Ishikawa (cell line): Measurements from ENCODE around the gene NSMF.

Experiments used
- CEBPB ChIP-seq: IDR thresholded peaks from 2 replicates; pipeline ENCODE4 v1.6.1; 2012
- CREB1 ChIP-seq: IDR thresholded peaks from 2 replicates; pipeline ENCODE4 v1.6.1; 2012; ENCODE audit warnings: low read depth
- EGR1 ChIP-seq: IDR thresholded peaks from 2 replicates; pipeline ENCODE4 v1.6.1; 2012
- EP300 ChIP-seq: IDR thresholded peaks from 2 replicates; pipeline ENCODE4 v1.6.1; 2012; ENCODE audit warnings: borderline replicate concordance
- FOXM1 ChIP-seq: IDR thresholded peaks from 2 replicates; pipeline ENCODE4 v1.6.1; 2012; ENCODE audit warnings: low read depth, borderline replicate concordance
- NFIC ChIP-seq: IDR thresholded peaks from 2 replicates; pipeline ENCODE4 v1.6.1; 2012
- RAD21 ChIP-seq: IDR thresholded peaks from 2 replicates; pipeline ENCODE4 v1.6.1; 2012; ENCODE audit warnings: low read depth
- REST ChIP-seq: IDR thresholded peaks from 2 replicates; pipeline ENCODE4 v1.6.1; 2012; ENCODE audit warnings: low read depth, mild to moderate bottlenecking
- TAF1 ChIP-seq: IDR thresholded peaks from 2 replicates; pipeline ENCODE4 v1.6.1; 2012; ENCODE audit warnings: low read depth, mild to moderate bottlenecking
- TCF12 ChIP-seq: IDR thresholded peaks from 2 replicates; pipeline ENCODE4 v1.6.1; 2012; ENCODE audit warnings: low read depth
- TEAD4 ChIP-seq: IDR thresholded peaks from 2 replicates; pipeline ENCODE4 v1.6.1; 2012
- YY1 ChIP-seq: IDR thresholded peaks from 2 replicates; pipeline ENCODE4 v1.6.1; 2012; ENCODE audit warnings: low read depth
- ZBTB7A ChIP-seq: IDR thresholded peaks from 2 replicates; pipeline ENCODE4 v1.6.1; 2012; ENCODE audit warnings: low read depth
- TF ChIP-seq, protein P1 (sequence below): IDR thresholded peaks from 2 replicates; pipeline ENCODE4 v1.6.1; 2012
- TF ChIP-seq, protein P2 (sequence below): IDR thresholded peaks from 2 replicates; pipeline ENCODE4 v1.6.1; 2012

The NSMF gene

DNA sequence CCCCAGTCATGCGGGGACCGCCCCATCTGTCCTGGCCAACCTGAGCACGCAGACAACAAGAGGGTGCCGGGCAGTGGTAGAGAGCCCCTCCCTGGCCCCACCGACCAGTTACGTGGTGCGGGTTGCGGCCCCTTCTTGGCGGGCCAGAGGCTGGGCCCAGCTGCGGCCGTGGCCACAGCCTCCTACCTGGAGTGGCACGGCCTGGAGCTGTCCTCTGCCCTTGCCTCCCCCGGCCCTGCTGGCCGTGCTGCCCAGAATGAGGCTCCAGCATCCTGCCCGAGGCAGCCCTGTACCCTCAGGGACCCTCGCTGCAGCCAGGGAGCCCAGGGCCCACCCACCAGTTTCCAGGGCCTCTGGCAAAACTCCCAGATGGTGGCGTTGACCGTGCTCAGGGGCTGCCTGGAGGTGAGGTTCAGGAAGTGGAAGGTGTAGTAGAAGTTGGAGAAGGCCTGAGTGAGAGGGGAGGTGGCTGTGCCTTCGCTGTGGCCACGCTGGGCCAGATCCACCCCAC lies 23.7 kb downstream of the NSMF start:
- TF ChIP-seq, protein P1, sequence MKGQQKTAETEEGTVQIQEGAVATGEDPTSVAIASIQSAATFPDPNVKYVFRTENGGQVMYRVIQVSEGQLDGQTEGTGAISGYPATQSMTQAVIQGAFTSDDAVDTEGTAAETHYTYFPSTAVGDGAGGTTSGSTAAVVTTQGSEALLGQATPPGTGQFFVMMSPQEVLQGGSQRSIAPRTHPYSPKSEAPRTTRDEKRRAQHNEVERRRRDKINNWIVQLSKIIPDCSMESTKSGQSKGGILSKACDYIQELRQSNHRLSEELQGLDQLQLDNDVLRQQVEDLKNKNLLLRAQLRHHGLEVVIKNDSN = no peak
- TF ChIP-seq FOXM1 (no peak), TEAD4 (no peak), YY1 (no peak), REST (no peak), ZBTB7A (peak; percentile 19; the same call in 1 of the 2 replicates), CEBPB (no peak), TCF12 (no peak)
- TF ChIP-seq, protein P2, sequence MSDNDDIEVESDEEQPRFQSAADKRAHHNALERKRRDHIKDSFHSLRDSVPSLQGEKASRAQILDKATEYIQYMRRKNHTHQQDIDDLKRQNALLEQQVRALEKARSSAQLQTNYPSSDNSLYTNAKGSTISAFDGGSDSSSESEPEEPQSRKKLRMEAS = no peak

DNA sequence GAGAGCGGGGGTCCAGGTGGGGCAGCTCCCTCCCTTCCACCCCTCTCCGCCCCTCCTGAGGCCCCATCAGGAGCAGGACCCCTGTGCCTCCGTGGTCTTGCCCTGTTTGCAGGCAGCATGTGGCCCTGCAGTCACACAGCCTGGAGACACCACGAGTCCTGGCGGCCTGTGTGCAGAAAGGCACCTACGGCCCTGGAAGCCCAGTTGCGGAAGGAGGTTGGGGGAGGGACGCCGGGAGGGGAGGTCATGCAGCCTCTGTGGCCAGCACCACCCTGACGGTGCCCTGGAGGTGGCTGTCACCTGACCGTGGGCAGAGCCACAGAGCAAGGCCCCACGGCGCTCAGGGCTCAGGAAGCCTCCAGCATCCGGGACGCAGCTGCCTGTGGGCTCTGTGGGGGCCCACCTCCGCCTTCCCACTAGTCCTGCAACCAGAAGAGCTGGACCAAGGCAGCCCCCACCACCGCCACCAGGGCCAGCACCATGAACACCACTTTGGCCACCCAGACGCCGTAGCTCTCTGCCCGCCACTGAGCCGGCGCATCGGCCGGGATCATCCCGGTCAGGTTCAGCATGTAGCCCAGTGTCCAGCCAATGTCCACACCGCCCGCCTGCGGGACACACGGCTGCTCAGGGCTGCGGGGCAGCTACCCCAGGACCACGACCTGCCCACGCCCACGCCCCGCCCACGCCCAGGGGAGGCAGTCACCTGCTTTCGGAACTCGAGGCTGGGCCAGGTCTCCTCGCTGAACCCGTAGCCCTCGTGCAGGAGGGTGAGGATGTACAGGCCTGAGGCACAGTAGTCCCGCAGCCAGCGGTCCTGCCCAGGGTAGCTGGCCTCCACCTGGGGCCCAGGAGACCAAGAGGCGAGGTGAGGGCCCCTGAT lies 24.4 kb downstream of the NSMF start:
- TF ChIP-seq NFIC = no peak
- peak; percentile 28; the same call in 1 of the 2 replicates for TF ChIP-seq EGR1

DNA sequence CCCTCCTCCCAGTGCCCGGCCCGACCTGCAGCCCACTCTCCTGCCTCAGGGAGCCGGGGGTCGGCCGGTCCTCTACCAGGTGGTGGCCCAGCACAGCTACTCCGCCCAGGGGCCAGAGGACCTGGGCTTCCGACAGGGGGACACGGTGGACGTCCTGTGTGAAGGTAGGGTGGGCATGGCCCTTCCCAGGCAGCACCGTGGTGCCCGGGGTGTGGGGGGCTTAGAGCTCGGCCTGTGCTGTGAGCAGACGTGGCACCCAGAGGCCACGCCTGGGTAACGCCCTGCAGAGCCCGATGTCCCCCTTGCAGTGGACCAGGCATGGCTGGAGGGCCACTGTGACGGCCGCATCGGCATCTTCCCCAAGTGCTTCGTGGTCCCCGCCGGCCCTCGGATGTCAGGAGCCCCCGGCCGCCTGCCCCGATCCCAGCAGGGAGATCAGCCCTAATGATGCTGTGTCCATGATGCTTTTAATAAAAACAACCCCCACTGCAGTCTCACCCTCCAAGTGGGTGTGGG lies 25.2 kb downstream of the NSMF start:
- TF ChIP-seq NFIC (no peak), RAD21 (no peak), FOXM1 (no peak), TAF1 (no peak), YY1 (no peak), ZBTB7A (no peak)
- TF ChIP-seq, protein P1 = no peak

GRCh38 chr9:137433349-137433915 lies 25.7 kb downstream of the NSMF start:
- TF ChIP-seq, protein P1 = no peak
- no peak for TF ChIP-seq TAF1
- TF ChIP-seq ZBTB7A = no peak
- no peak for TF ChIP-seq EP300
- TF ChIP-seq YY1 = no peak
- TF ChIP-seq, protein P2 = no peak
- no peak for TF ChIP-seq RAD21
- no peak for TF ChIP-seq TCF12
- no peak for TF ChIP-seq CREB1
- TF ChIP-seq EGR1 = no peak
- TF ChIP-seq REST = no peak
- TF ChIP-seq NFIC = no peak
- no peak for TF ChIP-seq CEBPB

DNA sequence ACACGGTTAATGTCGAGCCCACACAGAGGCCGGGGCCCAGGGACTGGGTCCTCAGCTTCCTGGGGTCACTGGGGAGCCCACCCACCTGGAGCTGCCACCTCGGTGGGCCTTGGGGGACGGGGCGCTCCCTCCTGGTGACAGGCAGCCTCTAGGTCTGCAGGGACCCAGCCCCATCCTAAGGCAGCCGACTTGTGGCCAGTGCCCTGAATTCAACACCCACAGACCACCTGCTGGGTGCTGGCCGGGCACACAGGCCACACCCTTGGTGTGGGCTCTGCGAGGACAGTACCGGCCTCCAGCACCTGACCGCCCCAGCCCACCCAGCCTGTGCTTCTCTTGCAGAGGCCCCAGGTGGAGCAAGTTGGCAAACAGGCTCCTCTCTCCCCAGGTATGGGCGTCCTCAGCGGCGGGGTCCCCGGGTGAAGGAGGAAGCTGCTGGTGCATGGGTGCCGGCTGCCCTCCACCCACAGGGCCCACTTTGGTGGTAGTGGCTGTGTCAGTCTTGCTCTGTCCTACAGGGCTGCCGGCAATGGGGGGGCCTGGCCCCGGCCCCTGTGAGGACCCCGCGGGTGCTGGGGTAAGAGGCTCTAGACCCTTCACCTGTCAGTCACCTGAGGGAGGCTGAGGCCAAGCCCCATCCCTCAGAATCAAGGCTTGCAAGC lies 26.3 kb downstream of the NSMF start:
- TF ChIP-seq EP300 (0 out of 2 replicates have a peak, but pooled peaks have one; percentile 11), FOXM1 (no peak), EGR1 (peak; percentile 43; the same call in 1 of the 2 replicates)
